HG02885 (cell line): ENCODE data around the gene L3MBTL3.
"Not testable (repeated sequence)": the region's sequence is repeated elsewhere in the genome, so short reads cannot be mapped to it uniquely, and the experiment has no call there.

Experiments used
- ATAC-seq: cut with Tn5 transposase; IDR thresholded peaks from one replicate; pipeline ENCODE4 v1.9.1; 2021; ENCODE audit warnings: mild to moderate bottlenecking; ENCODE audit not compliant: unreplicated experiment, poor library complexity

Gene L3MBTL3

DNA sequence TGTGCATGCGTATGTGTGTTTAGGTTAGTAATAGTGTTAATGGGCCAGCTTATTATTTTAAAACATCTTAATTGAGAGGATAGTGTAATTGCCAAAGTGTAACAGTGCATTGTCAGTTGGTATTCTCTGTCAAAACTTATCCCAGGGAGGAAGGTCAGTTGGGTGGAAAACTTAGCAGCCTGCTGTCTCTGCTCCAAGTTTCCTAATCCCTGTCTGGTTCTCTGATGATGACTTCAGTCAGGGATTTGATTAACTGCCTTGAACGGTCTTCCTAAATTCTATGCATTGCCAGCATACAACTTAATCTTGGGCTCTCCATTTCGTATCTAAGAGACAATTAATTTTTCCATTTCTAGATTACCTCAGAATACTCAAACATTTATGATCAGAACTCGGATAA, 51.1 kb downstream of the L3MBTL3 start:
- ATAC-seq: no peak

DNA sequence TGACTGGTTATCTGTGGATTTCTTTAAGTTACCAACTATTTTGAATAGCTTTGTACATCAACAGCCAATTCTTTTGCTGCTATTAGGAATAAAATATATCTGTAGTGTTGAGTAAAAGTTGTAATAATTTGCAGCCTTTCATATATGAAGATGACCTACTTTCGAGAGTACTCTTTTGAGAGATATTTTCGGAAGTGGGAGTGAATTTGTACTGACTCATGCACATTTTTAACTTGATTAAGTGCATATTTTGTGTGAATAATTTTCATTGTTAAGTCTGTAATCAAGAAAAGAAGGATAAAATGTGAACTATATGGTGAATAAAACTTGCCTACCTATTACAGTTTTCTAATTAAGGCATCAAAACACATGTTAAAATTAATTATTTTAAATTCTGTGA, 51.9 kb downstream of the L3MBTL3 start:
- ATAC-seq: no peak

DNA sequence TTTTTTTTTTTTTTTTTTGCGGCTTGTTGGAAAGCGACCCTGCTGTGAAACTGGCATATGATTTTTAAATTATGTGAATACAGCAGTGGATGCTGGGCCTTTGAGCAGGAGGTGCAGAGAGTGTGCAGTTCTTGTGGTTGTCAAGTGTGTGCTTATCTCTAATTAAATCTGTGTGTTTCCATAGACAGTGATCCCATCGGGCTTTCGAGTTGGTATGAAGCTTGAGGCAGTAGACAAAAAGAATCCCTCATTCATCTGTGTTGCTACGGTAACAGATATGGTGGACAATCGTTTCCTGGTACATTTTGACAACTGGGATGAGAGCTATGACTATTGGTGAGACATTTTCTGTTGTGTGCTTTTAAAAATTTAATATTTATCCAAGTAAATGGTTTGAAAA, 52.4 kb downstream of the L3MBTL3 start:
- no peak for ATAC-seq

DNA sequence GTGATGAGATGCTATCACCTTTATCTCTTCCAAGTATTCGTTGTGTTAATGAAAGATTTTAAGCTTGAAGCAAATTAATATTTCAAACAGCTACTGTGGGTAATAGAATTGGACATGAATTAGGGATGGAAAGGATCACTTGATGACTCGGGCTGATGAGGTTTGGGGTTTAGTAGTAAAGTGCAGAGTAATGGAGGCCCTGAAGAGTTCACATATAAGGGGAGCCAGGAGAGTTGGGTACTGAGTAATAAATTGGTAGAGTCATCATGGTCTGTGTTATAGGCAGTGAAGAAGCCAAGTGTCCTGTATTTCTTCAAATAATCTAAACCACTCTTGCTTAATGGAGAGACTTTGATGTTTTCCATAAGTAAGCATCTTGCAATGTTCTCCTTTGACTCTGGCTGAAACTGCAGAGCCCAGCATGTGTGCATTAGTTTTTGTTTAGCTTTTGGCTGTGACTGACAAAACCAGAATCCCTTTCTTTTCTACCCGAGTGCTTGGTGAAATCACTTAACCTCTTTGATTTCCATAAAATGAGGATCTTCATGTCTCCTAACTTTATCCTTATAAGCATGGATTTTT, 57.6 kb downstream of the L3MBTL3 start:
- no peak for ATAC-seq

DNA sequence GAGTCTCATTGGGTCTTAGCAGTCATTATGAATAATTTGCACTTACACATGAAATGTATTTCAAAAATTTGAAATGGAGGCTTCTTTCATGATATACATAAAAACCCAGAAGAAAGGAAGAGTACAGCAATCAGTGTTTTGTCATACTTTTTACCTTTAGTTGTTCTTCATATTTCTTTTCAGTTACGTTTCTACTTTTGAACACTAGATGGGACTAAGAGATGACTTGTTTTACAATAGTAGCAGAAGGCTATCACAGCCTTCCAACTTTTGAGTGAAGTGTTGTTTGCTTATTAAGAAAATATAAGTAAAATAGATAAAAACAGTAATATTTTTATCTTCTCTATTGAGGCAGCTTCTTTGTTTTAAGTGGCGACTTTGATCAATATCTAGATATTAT, 58.1 kb downstream of the L3MBTL3 start:
- no peak for ATAC-seq

DNA sequence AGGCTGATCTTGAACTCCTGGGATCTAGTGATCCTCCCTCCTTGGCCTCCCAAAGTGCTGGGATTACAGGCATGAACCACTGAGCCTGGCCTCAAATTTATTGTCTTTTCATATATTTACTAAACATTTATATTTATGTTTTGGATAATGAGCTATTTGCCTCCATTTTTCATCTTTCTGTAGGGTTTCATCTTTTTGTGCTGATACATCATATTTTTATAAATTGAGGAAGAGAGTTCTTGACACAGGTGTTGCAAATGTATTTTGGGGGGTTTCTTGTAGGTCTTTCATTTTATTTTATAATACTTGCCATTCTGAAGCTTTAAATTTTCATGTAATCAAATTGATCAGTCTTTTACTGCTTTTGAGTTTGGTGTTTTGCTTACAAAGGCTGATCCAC, 72.4 kb downstream of the L3MBTL3 start:
- no peak for ATAC-seq

DNA sequence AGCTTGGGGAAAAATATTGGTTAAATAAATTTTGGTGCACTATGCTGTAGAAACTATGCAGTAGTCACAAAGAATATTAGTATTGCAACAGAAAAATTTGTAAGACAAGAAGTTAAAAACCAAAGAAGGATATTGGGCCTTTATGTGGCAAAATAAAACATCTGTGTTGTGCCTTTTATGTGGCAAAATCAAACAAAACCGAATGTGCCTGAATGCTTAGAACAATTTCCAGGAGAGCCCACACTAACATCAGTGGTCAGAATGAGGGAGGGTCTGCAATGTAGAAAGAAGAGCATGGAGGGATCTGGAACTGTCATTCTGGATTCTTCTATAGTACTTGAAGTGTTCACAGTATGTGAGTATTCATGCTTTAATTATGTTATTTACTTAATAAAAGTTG, 75.2 kb downstream of the L3MBTL3 start:
- ATAC-seq: no peak

DNA sequence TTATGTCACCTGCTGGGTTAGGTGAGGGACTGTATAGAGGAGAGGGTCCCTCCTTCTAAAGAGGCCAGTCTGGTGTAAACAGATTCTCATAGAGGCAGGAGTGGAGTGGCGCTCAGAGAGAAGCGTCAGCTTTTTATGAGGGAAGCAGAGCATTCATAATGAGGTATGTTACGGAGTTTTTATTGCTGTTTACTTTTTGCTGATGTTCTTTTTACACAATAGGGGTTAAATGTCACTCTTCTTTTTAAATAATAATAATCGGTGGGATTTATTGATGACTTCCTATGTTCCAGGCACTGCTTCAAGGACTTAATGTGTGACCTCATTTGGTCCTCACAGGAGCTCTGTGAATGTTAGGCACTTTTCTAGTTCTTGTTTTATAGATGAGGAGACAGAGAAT, 79.9 kb downstream of the L3MBTL3 start:
- ATAC-seq: no peak

DNA sequence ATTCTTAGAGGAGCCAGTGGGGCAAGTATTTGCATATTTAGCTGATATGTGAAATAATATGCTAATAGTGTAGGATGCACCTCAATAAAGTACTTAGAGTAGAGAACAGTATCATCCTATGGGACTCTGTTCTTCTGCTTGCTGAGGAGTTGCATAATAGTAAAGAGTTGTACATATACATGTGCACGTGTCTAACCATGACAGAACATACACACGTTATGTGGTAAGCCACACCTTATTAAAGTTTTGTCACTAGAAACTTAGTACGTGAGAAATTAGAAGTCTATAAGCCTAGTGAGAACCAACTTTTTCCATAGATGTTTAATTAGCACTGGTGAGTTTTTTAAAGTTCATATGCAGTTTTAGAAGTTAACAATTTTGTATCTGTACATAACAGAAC, 80.7 kb downstream of the L3MBTL3 start:
- no peak for ATAC-seq

DNA sequence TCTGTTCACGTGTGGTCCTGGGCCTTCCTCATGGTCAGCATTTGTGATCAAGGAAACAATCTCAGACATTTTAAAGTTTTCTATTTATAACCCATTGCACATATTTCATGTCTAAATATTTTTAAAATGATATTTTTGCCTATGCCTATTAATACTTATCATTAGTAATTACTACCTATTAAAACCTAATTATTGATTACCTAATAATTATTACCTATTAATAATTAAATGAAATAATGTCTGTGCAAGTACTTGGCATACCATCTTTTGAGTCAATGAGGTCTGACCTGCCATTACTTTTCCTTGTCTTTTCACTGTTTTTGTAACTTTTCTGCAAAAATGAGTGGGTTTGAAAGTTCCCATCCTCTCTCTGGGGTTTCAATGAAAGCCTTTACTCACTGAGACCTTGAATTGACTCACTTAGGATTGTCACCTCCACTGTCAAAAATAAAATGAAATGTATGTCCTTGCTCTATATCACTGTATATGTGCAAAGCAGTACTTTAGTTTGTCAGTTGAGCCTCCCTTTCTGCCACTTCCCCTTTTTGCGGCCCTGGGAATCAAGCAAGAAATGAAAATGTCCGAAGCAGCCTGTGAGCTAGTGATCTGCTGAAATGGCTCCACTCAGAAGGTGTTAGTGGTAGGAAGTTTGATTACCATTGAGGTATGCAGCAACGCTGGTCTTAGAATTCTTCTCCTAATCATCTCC, 87.8 kb downstream of the L3MBTL3 start:
- ATAC-seq: peak; percentile 98

DNA sequence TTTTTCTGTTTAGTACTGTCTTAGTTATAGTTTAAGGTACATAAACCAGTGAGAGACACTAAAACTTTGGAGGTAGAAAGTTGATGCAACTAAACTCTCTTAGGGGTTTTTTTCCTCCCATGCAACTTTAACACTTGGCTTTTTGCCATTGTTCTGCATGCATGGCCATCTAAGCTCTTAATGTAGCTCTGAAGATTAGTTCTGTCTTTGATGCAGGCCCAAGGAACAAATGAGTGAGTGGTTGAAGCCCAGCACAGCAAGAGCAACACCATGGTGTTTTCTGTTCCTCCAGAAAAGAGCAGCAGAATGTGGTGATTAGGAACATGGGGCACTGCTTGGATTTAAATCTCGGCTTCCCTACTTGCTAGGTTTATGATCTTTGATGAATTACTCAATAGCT, 89.3 kb downstream of the L3MBTL3 start:
- no peak for ATAC-seq

DNA sequence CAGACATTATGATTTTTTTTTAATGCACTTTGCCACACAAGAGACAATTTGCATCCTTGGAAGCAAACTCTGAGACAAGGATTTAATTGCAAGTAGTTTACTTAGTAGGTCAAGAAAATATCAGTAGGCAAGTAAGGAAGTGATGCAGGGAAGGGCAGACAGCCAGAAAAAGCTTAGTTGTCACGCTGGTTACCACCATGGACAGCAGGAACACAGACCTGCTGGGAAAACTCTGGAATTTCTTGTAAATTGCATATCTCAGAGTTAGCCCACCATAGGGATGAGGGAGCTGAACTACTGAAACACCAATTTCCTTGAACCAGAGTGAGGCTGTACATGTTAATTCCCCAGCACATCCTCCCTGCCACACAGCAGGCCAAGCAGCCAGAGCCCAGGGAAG, 92.7 kb downstream of the L3MBTL3 start:
- ATAC-seq: no peak

DNA sequence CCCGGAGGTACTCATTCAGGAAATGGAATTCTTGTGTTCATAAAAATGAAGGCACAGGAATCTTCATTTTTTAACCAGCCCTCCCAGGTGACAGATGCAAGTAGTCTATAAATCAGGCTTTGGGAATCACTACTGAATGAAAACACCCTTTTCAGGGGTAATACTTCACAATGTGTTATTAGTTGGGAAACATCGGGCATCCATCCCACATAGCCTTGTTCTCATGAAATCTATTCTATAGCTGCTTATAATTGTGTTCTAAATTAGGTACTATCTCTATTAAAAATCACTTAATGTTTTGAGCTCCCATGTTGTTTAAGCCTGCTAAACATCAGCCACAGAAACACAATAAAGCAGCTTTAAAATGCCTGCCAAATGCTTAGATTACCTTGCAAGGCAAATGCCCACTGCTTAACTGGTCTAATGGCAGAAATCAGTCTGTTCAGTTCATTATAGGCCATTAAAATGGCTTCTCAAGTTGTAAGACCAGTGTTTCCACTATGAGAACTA, 94.9 kb downstream of the L3MBTL3 start:
- no peak for ATAC-seq

DNA sequence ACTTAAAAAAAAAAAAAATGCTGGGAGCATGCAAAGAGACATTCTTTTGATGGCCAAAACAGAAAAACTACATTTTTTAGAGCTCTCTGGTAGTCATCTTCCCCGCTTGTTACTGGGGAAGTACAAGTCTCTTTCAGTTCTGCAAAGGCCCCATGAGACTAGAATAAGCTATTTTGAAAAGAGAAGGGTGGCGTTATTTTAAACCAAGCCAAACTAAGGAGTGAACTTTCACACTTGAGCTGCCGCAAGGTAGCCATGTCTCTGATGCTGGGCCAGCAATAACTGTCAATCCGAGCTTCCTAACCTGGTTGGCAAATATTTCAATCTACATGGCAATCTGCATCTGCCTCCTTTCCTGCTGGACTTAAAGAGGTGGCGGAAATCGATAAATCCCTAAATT, 96.7 kb downstream of the L3MBTL3 start:
- ATAC-seq: peak; percentile 97

DNA sequence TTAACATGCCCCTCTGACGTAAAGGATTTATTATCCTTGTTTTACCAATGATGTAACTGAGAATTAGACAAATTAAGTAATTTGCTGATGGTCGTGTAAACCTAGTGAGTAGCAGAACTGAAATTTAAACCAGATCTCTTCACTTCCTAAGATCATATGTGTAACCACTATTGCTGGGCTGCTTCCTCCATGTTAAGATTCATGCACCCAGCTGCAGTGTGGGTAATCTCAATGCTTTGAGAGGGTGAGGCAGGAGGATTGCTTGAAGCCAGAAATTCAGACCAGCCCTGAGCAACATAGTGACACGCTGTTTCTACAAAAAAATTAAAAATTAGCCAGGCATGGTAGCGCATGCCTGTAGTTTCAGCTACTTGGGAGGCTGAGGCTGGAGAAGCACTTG, 97.9 kb downstream of the L3MBTL3 start:
- ATAC-seq: no peak

DNA sequence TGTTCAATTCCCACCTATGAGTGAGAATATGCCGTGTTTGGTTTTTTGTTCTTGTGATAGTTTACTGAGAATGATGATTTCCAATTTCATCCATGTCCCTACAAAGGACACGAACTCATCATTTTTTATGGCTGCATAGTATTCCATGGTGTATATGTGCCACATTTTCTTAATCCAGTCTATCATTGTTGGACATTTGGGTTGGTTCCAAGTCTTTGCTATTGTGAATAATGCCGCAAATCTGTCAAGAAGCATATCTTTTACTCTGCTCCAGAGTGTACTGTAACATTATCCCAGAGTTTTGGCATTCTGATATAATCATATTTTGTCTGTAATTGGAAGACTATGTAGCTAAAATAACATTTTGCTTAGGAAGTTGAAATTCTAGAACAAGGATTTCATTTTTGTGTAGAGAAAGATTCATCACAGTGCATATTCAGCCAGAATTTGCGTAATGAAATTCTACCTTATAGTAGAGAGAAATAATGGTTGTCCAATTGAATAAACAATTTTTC, 98.9 kb downstream of the L3MBTL3 start:
- not testable (repeated sequence) for ATAC-seq

DNA sequence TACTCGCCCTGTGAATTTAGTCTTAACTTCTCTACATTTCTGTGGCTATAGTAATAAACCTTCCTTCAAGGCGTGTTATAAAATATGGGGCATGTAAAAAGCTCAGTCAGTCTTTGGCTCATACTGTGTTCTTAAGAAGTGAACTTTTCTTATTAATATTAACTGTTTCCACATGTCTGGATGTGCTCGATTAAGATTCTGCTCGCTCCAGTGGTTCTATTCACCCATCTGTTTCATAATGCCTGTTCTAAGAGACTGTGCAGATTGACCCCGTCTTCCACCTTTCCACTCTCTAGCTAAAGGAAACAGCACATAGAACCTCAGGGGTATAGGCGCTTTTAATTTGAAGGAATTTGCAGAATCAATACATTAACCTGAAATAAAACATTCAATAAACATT, 99.9 kb downstream of the L3MBTL3 start:
- ATAC-seq: no peak

DNA sequence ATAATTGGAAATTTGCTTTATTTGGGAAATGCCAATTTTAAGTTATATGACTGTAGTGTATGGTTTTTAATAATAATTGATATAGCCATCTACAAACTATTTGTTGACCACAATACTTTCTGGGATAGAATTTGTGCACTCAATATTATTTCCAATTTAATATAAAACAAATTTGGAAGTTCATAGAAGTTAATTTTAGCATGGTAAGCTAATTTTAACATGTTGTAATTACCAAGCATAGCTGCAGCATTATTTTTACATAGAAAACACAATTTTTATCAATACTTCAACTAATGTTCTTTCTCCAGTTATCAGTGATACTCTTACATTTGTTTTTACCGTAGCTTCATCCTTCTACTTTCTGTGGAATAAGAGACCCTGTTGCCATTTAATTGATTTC, 100.8 kb downstream of the L3MBTL3 start:
- ATAC-seq: no peak

DNA sequence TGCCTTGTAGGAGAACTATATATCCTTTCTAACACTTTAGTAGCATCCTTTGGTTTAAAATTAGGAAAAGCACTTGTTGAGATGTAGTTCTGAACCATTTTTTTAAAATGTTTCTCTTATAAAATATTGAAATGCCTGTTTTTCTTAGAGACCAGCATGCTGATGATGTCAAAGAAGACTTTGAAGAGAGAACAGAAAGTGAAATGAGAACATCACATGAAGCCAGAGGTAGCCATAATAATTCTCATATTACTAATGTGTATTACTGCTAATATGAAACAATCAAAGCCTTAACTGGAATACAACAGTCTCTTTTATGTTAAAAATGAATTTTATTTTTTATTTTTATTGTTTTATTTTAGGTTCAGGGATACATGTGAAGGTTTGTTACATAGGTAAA, 102.3 kb downstream of the L3MBTL3 start:
- no peak for ATAC-seq

DNA sequence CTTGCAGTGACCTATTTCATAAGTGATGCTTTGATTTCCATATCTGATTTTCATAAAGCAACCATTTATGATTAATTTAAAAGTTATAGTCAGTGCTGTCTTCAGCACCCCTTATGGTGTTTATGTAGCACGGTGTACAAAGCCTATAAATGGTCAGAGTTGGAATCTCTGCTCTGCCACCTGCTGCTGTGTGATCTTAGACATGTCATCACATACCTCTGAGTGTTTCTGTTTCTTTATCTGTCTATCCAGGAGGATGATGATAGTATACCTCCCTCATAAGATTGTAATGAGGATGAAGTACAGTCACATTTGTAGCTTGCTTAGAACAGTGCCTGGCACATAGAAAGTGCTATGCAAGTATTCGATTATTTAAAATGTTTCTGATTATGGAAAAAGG, 103.9 kb downstream of the L3MBTL3 start:
- ATAC-seq: no peak

DNA sequence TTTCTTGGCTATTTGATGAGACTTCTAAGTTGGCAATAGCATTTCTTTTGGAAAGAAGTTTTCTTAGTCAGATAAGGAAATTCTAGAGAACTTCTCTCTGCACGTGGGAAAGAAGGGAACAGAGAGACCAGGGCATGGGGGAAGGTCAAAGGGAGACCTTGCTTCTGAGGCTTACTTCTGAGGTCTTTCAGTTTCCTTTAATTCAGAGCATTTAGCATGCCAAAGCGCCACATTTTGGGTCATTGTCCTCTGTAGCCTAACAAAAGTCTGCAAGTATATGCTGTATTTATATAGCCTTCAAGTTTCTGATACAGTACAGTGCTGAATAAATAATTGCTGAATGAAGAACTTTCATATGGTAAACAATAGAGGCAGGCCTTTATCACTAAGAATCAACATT, 108.8 kb downstream of the L3MBTL3 start:
- ATAC-seq: no peak

DNA sequence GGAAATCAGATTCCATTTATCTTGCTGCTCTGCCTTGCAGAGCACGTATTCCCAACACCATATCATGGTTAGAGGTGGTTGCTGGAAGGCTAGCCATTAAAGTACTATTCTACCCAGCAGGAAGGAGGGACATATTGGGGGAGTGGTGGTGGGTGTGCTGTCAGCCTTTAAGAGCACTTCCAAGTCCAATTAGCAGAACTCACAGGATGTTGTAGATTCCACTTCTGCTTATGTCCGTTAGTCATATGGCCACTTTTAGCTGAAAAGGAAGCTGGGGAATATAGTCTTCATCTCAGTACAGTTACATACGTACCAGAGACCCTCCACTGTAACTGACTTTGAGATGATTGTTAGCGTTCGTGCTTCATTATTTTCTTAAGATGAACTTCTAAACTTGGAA, 109.9 kb downstream of the L3MBTL3 start:
- no peak for ATAC-seq
